Endothelial cell of umbilical vein (primary cell): ENCODE results near the gene LPP. TPM values are rescaled to one million over a fixed set of nuclear protein-coding genes. Genes with fewer than 3 reads are reported as not detected.
A peak's percentile ranks its signal among the peaks of the same experiment; 100 is the strongest.

Source experiments
- BruUV-seq: library from RNA; stranded (reverse); fragments of 400-500 nt; replicated peaks from 2 replicates; lab custom pipeline; 2021; lab: Mats Ljungman, UMichigan
- CTCF ChIA-PET: fragments of 300-600, 350-600 bp; sonication (Branson Sonifier 250); formaldehyde crosslinking; loops from one replicate; lab custom pipeline; 2021; ENCODE audit warnings: antibody characterized with exemption, inconsistent platforms; lab: Charles Lee
- POLR2A ChIA-PET: fragments of 300-600, 350-600 bp; sonication (Branson Sonifier 250); formaldehyde crosslinking; loops from one replicate; lab custom pipeline; 2021; ENCODE audit warnings: antibody characterized with exemption, inconsistent platforms; lab: Charles Lee
- DNase-seq: peaks from one replicate; pipeline ENCODE4 v3.0.0-alpha.2; 2011; ENCODE audit warnings: low read depth, low spot score
- FAIRE-seq: peaks from 2 replicates; lab custom pipeline; 2011; peaks lifted over from hg19 to GRCh38; lab: Jason Lieb, UNC
- H2AFZ ChIP-seq: 2 replicates; pipeline ENCODE4 v1.6.0; 2012; ENCODE audit warnings: low read depth, low read length, control low read depth, inconsistent platforms
- H3K27ac ChIP-seq: 2 replicates; pipeline ENCODE4 v1.5.1; 2011; ENCODE audit warnings: low read depth, mild to moderate bottlenecking, control low read depth, low read length, moderate library complexity; ENCODE audit not compliant: insufficient read depth
- H3K27me3 ChIP-seq, 2 experiments: 2 replicates each; pipeline versions ENCODE4 v1.6.0 to v1.6.1; 2011; ENCODE audit warnings: low read length in 2 of 2, mixed read lengths in 1 of 2; ENCODE audit not compliant: control insufficient read depth in 2 of 2, insufficient read depth in 2 of 2
- H3K36me3 ChIP-seq, 2 experiments: 2 replicates in 1 of 2; 3 replicates in 1 of 2; pipeline ENCODE4 v1.5.1; 2011; ENCODE audit warnings: low read length in 2 of 2, mild to moderate bottlenecking in 1 of 2, moderate library complexity in 1 of 2; ENCODE audit not compliant: control insufficient read depth in 2 of 2, insufficient read depth in 2 of 2; ENCODE audit errors: extremely low read depth in 1 of 2
- H3K4me1 ChIP-seq: 3 replicates; pipeline ENCODE4 v1.5.1; 2011; ENCODE audit warnings: mild to moderate bottlenecking, low read length; ENCODE audit not compliant: control insufficient read depth, insufficient read depth; ENCODE audit errors: extremely low read depth
- H3K4me2 ChIP-seq: 2 replicates; pipeline ENCODE4 v1.6.1; 2011; ENCODE audit warnings: low read length, control low read depth, mixed read lengths; ENCODE audit not compliant: insufficient read depth
- H3K4me3 ChIP-seq, 3 experiments: fragments of 200-600 bp in 1 of 3; sonication (generic), shearing (Covaris generic) in 1 of 3; replicated peaks in 1 of 3; 2 replicates each; pipeline ENCODE4 v1.5.1; 2011 to 2016; ENCODE audit warnings: control low read depth in 3 of 3, low read length in 3 of 3, mild to moderate bottlenecking in 2 of 3, inconsistent platforms in 1 of 3, low read depth in 1 of 3, moderate library complexity in 1 of 3; ENCODE audit not compliant: insufficient read depth in 1 of 3
- H3K79me2 ChIP-seq: 2 replicates; pipeline ENCODE4 v1.6.0; 2012; ENCODE audit warnings: low read length, inconsistent platforms; ENCODE audit not compliant: control insufficient read depth, insufficient read depth
- H3K9ac ChIP-seq: replicated peaks from 2 replicates; pipeline ENCODE3; 2011; ENCODE audit warnings: low read length, control low read depth; ENCODE audit not compliant: insufficient read depth; ENCODE audit errors: extremely low read depth
- H3K9me1 ChIP-seq: replicated peaks from 3 replicates; pipeline ENCODE4 v1.6.0; 2011; ENCODE audit warnings: mild to moderate bottlenecking, low read length; ENCODE audit not compliant: control insufficient read depth, insufficient read depth; ENCODE audit errors: extremely low read depth
- H3K9me3 ChIP-seq: replicated peaks from 2 replicates; pipeline ENCODE4 v1.5.1; 2012; ENCODE audit warnings: low read length, inconsistent platforms; ENCODE audit not compliant: control insufficient read depth, insufficient read depth
- H4K20me1 ChIP-seq: replicated peaks from 2 replicates; pipeline ENCODE3; 2011; ENCODE audit warnings: mild to moderate bottlenecking, low read length; ENCODE audit not compliant: control insufficient read depth, insufficient read depth; ENCODE audit errors: extremely low read depth
- EZH2 ChIP-seq: IDR thresholded peaks from 2 replicates; pipeline ENCODE4 v1.6.1; 2012; ENCODE audit warnings: borderline replicate concordance, low read depth, mild to moderate bottlenecking, moderate library complexity, low read length, inconsistent platforms; ENCODE audit not compliant: severe bottlenecking
- FOS ChIP-seq: IDR thresholded peaks from 2 replicates; pipeline ENCODE4 v1.6.1; 2011; ENCODE audit warnings: mild to moderate bottlenecking, low read length, moderate library complexity, borderline replicate concordance; ENCODE audit not compliant: insufficient read depth
- GATA2 ChIP-seq: IDR thresholded peaks from 2 replicates; pipeline ENCODE4 v1.7.0; 2011; ENCODE audit warnings: low read depth, mild to moderate bottlenecking, moderate library complexity, mixed read lengths, low read length; ENCODE audit not compliant: insufficient read length, insufficient read depth
- JUN ChIP-seq: IDR thresholded peaks from 2 replicates; pipeline ENCODE4 v1.6.1; 2011; ENCODE audit warnings: borderline replicate concordance, low read depth; ENCODE audit not compliant: insufficient read length, insufficient read depth
- MAX ChIP-seq: IDR thresholded peaks from 2 replicates; pipeline ENCODE4 v1.6.1; 2011; ENCODE audit not compliant: insufficient read depth, insufficient read length
- MYC ChIP-seq: IDR thresholded peaks from one replicate; pipeline ENCODE4 v1.6.1; 2011; ENCODE audit warnings: mild to moderate bottlenecking, low read depth, low read length
- POLR2A ChIP-seq: IDR thresholded peaks from 2 replicates; pipeline ENCODE4 v1.6.1; 2012; ENCODE audit warnings: low read depth, mild to moderate bottlenecking, control low read depth, low read length
- POLR2AphosphoS5 ChIP-seq: IDR thresholded peaks from 2 replicates; pipeline ENCODE4 v1.6.1; 2012; ENCODE audit warnings: low read depth, mild to moderate bottlenecking, control low read depth, low read length, moderate library complexity; ENCODE audit not compliant: insufficient read depth
- dilution Hi-C: fragments of 300-500 bp; cut with MboI; formaldehyde crosslinking; loops from one replicate; pipeline ENCODE4 v1.15.0; 2019; ENCODE audit warnings: low sequenced_read_pairs; ENCODE audit not compliant: extremely low pct_ligation_motif_present
- intact Hi-C: fragments of 100-400 bp; cut with micrococcal nuclease; formaldehyde crosslinking; loops from one replicate; pipeline ENCODE4 v1.10.0; 2022
- polyA plus RNA-seq, 4 experiments: library from polyadenylated mRNA; depleted of rRNA in 3 of 4; stranded (reverse) in 3 of 4; unstranded in 1 of 4; fragments of >200 nt; gene quantifications; 2 replicates each; pipeline versions ENCODE4 v1.2.1 to v1.2.3, GENCODE V29; 2011 to 2012; ENCODE audit warnings: missing spikeins in 1 of 4
- total RNA-seq: library from RNA; stranded (reverse); gene quantifications from 2 replicates; pipeline ENCODE4 v1.2.3, GENCODE V29; 2021
- TF ChIP-seq, protein P1 (sequence below), 2 donors: IDR thresholded peaks; 1 replicate in 1 of 2; 2 replicates in 1 of 2; pipeline ENCODE4 v1.5.1; 2011; ENCODE audit warnings: low read length in 2 of 2, mild to moderate bottlenecking in 2 of 2, moderate library complexity in 2 of 2, control low read depth in 1 of 2, inconsistent platforms in 1 of 2, low read depth in 1 of 2; ENCODE audit not compliant: insufficient read depth in 1 of 2; ENCODE audit errors: extremely low read depth in 1 of 2

The LPP gene
- total and polyA plus RNA-seq, 2 donors (not counting 3 experiments of a cell fraction or from before 2014, with no cell fraction given), result 16.9 to 153 TPM

DNA sequence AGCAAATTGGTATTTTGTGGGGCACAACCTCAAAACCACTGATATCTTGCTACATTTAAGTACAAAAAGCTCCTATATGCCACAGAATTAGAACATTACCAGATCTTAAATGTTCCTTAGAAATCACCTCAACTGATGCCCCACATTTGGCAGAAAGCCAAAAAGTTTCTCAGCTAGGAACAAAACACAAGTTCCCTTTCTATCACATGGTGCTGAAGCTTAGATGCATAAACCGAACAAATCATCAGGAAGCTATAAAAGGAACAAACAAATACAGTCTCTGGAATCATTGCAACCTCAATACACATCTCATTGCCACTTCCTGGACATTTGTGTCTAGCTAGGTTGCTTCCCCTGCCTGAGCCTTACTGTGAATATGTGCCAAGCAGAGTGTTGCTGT is 492.6 kb downstream of the LPP start:
- no TSS peak for BruUV-seq

More for the DNA sequence above, 492.6 kb downstream of the LPP start:
- intact Hi-C loops, result no loop called here
- H3K4me1 ChIP-seq, result peaks cover 3% of the 10 kb centered on the region
- no peaks in the 10 kb centered on the region for H4K20me1 ChIP-seq
- no peaks in the 10 kb centered on the region for H3K27me3 ChIP-seq
- no peak overlapping the region for H3K4me3 ChIP-seq
- dilution Hi-C loops, result no loop called here
- no peak overlapping the region for H2AFZ ChIP-seq
- no peaks in the 10 kb centered on the region for H3K9me1 ChIP-seq
- TF ChIP-seq MYC (no peak), POLR2A (no peak), JUN (no peak), MAX (no peak), GATA2 (no peak), EZH2 (no peak), FOS (no peak), POLR2AphosphoS5 (no peak)
- TF ChIP-seq, protein P1, sequence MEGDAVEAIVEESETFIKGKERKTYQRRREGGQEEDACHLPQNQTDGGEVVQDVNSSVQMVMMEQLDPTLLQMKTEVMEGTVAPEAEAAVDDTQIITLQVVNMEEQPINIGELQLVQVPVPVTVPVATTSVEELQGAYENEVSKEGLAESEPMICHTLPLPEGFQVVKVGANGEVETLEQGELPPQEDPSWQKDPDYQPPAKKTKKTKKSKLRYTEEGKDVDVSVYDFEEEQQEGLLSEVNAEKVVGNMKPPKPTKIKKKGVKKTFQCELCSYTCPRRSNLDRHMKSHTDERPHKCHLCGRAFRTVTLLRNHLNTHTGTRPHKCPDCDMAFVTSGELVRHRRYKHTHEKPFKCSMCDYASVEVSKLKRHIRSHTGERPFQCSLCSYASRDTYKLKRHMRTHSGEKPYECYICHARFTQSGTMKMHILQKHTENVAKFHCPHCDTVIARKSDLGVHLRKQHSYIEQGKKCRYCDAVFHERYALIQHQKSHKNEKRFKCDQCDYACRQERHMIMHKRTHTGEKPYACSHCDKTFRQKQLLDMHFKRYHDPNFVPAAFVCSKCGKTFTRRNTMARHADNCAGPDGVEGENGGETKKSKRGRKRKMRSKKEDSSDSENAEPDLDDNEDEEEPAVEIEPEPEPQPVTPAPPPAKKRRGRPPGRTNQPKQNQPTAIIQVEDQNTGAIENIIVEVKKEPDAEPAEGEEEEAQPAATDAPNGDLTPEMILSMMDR (IDR thresholded peaks at IDR 0.05; ENCODE audit: extremely low read depth in 1 of 2, insufficient read depth in 1 of 2, low read depth in 1 of 2, low read length in 2 of 2), result no peak
- ChIA-PET POLR2A (no interaction called here), CTCF (interaction anchor here (1.0 to 1.5 kb wide), 4 partner anchors 15 to 907 kb away, joined by 4 to 5 read pairs (median 4); no protein-coding TSS in a partner anchor)
- no peaks in the 10 kb centered on the region for H3K9me3 ChIP-seq
- no peak overlapping the region for H3K9ac ChIP-seq
- H3K36me3 ChIP-seq, result no peaks in the 10 kb centered on the region
- H3K4me2 ChIP-seq, result no peak overlapping the region
- FAIRE-seq, result no peak
- no peaks in the 10 kb centered on the region for H3K79me2 ChIP-seq
- no peak overlapping the region for H3K27ac ChIP-seq
- DNase-seq, result peak; percentile 37
